Hepatocyte (in vitro differentiated cells): ENCODE results near the gene OPTC.

ENCODE experiments used
- CTCF ChIP-seq: fragments of 200-600 bp; sonication (generic); IDR thresholded peaks from 2 replicates; pipeline ENCODE4 v1.5.1; 2016; ENCODE audit warnings: antibody characterized with exemption, mild to moderate bottlenecking; ENCODE audit not compliant: poor library complexity
- EZH2 ChIP-seq: fragments of 200-600 bp; sonication (generic); IDR thresholded peaks from 2 replicates; pipeline ENCODE4 v1.6.1; 2016; ENCODE audit warnings: antibody characterized with exemption, mild to moderate bottlenecking, borderline replicate concordance

- TF ChIP-seq CTCF (no peak), EZH2 (no peak)
Observed at GRCh38 chr1:203461717-203462116, 32.2 kb upstream of the OPTC start.
